Measurements from ENCODE around the gene CCAR1.
"Not testable (repeated sequence)": the region's sequence is repeated elsewhere in the genome, so short reads cannot be mapped to it uniquely, and the experiment has no call there.

CCAR1 gene

DNA sequence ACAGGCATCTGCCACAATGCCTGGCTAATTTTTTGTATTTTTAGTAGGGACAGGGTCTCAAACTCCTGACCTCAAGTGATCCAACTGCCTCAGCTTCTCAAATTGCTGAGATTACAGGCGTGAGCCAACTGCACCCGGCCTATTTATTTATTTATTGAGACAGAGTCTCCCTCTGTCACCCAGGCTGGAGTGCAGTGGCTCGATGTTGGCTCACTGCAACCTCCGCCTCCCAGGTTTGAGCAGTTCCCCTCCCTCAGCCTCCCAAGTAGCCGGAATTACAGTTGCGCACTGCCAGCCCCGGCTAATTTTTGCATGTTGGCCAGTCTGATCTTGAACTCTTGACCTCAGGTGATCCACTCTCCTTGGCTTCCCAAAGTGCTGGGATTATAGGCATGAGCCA is 46.4 kb downstream of the CCAR1 start:
- not testable (repeated sequence) for DNase-seq

DNA sequence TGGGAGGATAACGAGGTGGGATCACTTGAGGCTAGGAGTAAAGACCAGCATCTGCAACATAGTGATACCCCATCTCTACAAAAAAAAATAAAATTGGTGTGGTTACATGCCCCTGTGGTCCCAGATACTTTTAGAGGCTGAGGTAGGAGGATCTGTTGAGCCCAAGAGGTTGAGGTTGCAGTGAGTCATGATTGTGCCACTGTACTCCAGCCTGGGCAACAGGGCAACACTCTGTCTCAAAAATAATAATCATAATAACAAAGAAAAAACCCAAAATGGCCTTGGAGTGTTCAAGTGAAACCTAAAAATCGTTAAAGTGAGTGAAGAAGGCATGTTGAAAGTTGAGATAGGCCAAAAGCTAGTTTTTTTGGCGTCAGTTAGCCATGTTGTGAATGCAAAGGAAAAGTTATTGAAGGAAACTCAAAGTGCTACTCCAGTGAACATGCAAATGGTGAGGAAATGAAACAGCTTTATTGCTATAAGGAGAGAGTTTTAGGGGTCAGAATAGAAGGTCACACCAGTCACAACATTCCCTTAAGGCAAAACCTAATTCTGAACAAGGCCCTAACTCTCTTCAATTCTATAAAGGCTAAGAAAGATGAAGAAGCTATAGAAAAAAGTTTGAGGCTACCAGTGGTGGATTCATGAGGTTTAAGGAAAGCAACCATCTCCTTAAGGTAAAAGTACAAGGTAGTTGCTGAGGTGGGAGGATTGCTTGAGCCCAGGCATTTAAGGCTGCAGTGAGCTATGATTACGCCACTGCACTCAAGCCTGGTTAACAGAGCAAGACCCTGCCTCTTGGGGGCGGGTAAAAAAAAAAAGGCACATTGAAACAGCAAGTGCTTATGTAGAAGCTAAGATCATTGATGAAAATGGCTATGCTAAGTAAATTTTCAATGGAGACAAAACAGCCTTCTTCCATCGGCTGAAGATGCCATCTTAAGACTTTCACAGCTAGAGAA is 60.9 kb downstream of the CCAR1 start:
- DNase-seq, result no peak

DNA sequence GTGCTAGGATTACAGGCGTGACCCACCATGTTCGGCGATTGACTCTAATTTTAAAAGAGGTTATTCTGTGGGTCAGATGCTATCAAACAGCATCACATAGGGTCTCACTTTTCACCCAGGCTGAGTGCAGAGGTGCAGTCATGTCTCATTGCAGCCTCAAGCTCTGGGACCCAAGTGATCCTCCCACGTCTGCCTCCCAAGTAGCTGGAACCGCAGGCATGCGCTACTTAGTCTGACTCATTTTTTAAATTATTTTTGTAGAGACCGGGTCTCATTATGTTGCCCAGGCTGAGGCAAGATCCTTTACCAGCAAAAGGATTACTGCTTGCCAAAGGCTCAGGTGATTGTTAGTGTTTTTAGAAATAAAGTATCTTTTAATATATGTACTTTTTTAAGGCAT is 63.4 kb downstream of the CCAR1 start:
- no peak for DNase-seq

DNA sequence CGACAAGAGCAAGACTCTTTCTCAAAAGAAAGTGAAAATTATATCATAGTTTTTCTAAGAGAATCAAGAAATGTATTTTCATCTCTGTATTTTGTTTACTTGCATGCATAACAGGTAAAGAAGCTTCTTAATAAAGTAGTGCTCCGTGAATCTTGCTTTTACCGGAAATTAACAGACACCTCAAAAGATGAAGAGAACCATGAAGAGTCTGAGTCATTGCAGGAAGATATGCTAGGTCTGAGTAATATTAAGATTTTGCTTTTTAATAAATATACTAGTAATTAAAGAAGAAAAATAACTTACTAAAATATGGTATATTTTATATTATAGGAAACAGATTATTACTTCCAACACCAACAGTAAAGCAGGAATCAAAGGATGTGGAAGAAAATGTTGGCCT is 66.8 kb downstream of the CCAR1 start:
- no peak for DNase-seq

DNA sequence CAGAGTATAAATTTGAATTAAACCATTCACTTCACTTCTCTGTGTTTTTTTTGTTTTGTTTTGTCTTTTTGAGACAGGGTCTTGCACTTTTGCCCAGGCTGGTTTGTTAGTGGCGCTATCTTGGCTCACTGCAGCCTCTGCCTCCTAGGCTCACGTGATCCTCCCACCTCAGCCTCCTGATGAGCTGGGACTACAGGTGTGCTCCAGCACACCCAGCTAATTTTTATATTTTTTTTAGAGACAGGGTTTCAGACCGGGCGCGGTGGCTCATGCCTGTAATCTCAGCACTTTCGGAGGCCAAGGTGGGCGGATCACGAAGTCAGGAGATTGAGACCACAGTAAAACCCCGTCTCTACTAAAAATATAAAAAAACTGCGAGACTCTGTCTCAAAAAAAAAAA is 69.4 kb downstream of the CCAR1 start:
- DNase-seq, result no peak

DNA sequence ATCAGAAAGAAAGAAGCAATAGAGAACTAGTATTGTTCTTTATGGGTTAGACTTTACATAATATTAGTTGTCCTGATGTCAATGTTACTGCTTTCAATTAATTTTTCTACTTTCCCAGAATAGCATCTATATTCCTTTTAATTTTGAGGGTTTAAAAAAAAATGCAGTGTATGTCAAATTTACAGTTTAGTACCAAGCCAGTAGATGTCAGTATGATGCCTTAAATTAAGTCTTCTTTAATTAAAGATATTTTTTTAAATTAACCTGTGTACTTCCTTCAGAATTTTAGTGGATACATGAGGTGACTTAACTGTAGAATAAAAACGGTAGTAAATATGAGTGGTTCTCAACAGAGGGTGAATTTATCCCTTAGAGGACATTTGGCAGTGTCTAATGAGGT is 71.1 kb downstream of the CCAR1 start:
- no peak for DNase-seq

DNA sequence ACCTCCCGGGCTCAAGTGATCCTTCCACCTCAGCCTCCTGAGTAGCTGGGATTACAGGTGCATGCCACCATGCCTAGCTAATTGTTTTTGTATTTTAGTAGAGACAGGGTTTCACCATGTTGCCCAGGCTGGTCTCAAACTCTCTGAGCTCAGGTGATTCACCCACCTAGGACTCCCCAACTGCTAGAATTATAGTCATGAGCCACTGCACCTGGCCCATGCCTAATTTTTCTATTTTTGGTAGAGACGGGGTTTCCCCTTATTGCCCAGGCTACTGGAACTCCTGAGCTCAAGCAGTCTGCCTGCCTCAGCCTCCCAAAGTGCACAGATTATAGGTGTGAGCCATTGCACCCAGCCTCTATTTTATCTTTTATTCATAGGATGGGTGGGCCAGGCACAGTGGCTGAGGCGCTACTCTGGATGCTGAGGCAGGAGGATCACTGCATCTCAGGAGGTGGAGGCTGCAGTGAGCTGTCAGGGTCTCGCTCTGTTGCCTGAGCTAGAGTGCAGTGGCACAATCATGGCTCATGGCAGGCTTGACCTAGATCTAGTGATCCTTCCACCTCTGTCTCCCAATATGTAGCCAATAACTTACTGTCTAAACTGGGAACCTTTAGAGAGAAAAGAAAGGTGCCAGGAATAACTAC is 75.0 kb downstream of the CCAR1 start:
- no peak for DNase-seq

DNA sequence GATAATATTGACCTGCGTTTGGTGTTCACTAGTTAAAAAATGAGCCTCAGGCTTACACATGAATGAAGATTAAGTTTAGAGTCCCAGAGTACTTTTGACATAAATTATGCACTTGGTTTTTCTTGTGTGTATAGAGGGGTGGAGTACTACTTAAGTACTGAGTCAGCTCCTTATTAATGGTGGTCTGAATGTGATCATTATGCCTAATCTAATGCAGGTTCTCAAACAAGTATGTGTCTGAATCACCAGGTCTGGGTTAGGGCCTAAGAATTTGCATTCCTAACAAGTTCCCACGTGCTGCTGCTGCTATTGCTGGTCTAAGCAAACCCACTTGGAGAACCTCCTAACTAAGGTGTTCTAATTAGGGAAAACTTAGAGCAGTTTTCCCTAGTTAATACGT is 75.6 kb downstream of the CCAR1 start:
- no peak for DNase-seq

DNA sequence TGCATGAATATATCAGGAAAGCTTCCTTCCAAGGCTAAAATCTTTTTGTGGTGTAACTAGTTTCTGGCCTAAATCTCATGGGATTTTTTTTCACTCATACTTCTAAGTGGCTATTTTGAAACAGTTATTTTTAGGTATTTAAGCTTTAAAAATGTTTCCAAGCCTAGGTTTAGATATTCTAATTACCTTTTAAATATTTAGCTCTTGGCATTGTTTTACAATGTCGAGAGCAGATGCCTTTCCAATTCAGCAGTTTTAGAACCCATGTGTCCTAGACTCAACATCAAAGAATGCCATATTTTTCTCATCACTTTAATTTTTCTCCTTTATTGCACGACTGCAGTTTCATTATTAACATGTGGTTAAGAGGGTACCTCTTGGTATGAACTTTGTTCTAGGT is 79.2 kb downstream of the CCAR1 start:
- DNase-seq, result no peak

DNA sequence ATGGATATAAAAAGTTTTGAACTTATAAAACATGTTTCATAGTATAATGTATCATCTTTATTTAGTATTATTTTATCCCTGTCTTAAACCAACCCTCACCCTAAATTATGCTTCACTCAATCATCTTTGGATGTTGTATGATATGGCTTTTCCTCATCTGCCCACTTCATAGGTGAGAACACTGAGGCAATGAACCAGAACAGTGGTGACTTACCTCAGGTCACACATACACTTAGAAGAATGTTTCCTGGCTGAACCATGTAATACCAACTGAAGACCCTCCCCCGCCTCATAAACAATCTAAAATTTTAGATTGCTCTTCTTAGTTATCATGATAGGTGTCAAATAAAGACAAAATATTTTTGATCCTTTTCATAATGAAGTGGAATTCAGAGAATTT is 83.7 kb downstream of the CCAR1 start:
- no peak for DNase-seq

DNA sequence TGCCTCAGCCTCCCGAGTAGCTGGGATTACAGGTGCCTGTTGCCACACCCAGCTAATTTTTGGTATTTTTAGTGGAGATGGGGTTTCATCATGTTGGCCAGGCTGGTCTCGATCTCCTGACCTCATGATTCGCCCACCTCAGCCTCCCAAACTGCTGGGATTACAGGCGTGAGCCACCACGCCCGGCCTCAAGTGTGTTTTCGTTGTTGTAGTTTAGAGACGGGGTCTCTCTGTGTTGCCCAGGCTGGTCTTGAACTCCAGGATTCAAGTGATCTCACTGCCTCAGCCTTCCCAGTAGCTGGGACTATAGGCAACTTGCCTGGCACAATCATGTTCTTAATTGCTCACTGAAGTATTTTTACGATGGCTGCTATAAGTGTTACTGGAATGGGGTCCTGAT is 89.8 kb downstream of the CCAR1 start:
- not testable (repeated sequence) for DNase-seq

DNA sequence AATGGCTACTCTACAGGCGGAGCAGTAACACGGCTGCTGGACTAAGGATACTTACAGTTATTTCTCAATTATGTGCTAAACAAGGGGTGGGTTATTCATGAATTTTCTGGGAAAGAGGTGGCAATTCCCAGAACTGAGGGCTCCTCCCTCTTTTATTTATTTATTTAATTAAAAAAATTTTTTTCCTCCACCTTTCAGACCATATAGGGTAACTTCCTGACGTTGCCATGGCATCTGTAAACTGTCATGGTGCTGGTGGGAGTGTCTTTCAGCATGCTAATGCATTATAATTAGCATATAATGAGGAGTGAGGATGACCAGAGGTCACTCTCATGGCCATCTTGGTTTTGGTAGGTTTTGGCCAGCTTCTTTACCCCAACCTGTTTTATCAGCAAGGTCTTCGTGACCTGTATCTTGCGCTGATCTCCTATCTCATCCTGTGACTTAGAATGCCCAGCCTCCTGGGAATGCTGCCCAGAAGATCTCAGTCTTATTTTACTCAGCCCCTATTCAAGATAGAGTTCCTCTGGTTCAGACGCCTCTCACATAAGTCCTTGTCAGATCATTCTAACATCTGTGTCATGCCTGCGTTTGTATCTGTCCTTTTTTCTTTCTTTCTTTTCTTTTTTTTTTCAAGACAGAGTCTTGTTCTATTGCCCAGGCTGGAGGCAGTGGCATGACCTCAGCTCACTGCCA is 90.4 kb downstream of the CCAR1 start:
- DNase-seq, result no peak

DNA sequence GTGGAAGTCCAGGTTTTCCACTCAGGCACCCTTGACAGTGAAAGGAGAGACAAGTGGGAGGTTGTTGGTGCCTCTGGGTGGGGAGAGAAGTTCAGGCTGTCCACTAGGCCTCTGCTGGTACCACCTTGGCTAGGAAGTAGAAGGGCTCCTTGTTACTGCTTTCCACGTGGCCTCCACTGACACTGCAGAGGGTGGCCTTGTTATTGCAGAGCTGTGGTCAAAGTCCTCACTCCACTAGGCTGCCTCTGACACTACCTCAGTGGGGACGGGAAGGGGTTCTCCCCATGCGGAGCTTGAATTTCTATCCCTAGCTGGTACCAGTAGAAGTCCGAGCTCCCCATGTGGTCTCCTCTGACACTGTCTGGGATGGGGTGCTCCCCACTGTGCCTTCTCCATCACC is 91.4 kb downstream of the CCAR1 start:
- no peak for DNase-seq

DNA sequence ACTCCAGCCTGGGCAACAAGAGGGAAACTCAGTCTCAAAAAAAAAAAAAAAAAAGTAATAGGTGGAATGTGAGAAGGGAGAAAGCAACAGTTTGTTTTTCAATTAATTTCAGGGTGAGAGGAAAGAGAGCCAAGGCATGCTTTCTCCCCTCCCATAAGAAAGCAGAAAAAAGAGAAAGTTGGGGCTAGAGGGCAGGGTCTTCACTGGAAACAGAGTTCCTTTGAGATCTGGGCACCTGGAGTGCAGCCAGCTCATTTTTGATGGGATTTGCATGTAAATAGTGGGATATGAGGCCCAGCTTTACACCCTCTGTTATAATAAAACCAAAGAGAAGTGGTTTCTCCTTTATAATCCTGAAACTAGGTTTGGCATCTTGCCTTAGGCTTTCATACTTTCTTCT is 92.5 kb downstream of the CCAR1 start:
- DNase-seq, result no peak

DNA sequence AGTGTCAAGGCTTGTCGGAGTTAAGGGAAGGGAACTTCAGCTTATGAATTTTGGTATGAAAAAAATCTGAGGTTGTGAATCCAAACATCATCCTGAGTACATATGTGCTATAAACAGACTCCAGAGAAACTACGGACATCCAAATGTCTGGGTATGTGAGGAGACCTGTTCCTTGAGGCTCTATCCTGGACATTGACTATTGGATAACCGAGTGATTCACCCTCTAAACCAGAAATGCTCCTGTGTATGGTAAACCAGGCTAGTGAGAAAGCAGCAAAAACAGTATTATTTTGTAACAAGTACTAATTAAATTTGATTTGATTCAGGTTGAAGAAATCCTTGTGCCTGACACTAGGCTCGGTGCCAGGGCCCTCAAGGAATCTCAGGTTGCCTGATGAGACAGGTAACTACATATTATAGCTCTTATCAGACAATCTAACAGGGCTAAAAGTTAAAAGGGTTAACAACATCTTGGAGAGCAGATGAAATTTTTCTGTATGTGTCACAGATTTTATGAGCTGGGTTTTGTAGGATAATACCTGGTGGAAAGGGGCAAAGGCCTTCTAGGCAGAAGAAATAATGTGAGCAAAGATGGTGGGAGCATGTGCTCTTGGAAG is 95.9 kb downstream of the CCAR1 start:
- no peak for DNase-seq

DNA sequence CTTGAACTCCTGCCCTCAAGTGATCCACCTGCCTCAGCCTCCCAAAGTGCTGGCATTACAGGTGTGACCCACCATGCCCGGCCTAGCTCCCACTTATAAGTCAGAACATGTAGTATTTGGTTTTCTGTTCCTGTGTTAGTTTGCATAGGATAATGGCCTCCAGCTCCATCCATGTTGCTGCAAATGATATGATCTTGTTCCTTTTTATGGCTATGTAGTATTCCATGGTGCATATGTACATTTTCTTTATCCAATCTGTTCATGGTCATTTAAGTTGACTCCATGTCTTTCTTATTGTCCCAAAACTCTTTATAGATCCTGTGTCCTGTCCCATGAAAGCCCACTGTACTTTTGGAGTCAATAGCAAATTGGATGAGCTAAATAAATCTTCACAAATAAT is 99.3 kb downstream of the CCAR1 start:
- not testable (repeated sequence) for DNase-seq

DNA sequence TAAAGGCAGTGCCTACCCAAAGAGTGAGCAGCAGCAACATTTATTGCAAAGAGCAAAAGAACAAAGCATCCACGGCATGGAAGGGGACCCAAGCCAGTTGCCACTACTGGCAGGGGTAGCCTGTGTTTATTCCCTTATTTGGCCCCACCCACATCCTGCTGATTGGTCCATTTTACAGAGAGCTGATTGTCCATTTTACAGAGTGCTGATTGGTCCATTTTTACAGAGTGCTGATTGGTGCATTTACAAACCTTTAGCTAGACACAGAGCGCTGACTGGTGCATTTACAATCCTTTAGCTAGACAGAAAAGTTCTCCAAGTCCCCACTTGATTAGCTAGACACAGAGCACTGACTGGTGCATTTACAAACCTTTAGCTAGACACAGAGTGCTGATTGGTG is 101.6 kb downstream of the CCAR1 start:
- DNase-seq, result not testable (repeated sequence)

DNA sequence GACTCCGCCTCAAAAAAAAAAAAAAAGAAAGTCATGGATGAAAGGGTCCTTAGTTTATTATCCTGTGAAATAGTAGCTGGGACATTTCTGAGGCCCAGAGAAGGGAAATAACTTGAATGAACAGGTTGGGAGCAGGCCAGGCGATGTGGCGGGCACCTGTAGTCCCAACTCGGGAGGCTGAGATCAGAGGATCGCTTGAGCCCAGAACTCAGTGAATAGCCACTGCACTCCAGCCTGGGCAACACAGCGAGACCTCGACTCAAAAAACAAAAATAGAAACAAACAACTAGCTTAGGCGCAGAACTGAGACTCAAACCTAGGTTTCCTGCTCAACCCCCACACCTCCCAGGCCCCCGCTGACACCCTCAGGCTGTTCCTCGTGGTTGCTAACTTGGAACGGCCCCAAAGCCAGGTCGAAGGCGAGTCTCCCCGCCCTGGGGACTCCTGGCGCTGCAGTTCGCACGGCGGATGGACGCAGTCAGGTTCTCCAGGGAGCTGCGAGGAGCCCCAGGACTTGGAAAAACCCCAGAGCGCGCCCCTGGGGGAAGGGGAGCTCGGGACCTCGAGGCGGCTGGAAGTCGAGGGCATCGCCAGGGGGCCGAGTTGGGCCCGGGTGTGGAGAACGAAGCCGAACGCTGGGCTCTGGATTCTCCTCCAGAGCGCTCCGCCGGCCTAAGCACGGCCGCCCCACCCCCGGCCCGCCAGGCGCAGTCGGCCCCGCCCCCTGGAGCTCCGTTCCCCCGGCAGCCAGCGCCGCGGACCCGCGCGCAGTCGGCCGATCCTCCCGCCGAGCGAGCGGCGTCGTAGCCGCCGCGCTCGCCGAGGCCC is 105.9 kb downstream of the CCAR1 start, which contains the start of gene STOX1:
Gene STOX1, plus strand, starts transcription at position 768 of the 828 bp plus-strand sequence. CDS start 93 bp downstream, outside the sequence.
- DNase-seq, result peak; percentile 64 to 79

DNA sequence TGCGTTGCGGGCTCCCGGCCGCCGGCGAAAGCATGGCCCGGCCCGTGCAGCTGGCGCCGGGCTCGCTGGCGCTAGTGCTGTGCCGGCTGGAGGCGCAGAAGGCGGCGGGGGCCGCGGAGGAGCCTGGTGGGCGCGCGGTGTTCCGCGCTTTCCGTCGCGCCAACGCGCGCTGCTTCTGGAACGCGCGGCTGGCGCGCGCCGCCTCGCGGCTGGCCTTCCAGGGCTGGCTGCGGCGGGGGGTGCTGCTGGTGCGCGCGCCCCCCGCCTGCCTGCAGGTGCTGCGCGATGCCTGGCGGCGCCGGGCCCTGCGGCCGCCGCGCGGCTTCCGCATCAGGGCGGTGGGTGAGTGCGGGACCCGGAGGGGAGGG is 106.5 kb downstream of the CCAR1 start:
- not testable (repeated sequence) for DNase-seq

DNA sequence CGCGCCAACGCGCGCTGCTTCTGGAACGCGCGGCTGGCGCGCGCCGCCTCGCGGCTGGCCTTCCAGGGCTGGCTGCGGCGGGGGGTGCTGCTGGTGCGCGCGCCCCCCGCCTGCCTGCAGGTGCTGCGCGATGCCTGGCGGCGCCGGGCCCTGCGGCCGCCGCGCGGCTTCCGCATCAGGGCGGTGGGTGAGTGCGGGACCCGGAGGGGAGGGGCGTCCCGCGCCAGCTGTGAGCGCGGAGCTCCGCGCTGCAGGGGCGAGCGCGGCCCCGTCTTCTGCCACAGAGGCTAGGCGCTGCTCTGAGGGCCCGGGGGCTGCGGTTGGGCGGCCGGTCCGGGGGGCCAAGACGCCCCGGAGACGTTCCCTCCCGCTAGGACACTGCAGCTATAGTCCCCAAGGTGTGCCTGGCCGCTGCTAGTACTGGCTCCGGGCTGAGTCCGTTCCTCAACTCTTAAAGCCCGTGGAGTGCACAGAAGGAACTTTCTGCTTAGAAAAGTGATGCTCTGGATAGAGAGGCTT is 107.1 kb downstream of the CCAR1 start:
- DNase-seq, result peak; percentile 19 to 23

DNA sequence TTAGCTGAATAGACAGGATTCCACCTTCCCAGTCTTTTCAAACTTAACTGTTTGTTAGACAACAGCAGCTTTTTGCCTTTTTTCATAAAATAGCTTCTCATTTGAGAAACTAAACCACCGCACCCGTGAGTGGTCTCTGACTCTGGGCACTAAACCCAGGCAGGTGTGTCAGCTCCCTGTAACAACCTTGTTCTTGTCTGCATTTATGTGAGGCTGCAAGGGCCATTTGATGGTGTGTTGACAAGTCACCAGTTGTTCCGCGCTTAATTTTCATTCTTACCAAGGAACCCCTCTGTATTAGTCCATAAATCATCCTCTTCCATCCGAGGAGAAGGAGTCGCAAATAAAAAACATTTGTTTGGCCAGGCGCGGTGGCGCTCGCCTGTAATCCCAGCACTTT is 107.8 kb downstream of the CCAR1 start:
- DNase-seq, result no peak

DNA sequence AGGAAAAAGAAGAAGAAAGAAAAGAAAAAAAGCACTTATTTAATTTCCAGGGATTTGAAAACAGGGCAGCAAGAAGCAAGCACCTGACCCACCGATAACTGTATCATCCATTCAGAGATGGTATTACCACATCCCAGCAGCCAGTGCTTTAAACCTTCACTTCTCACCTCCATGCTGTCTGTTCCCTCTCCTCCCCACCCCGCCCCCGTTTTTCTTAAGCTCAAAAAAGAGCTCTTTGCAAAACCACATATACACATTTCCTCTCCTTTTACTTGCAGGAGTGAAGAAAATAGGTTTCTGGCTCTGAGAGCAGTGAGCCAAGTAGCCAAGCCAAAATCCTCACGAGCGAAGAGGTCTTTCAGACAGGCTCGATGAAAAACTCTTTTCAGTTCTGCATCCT is 108.5 kb downstream of the CCAR1 start:
- DNase-seq, result no peak

All from stimulated activated CD4-positive, alpha-beta T cell treated with anti-CD3 and anti-CD28 coated beads, Interleukin-2, amount 100 ng/mL, for 24 hours (primary cell).